Measurements from ENCODE around the gene DNMBP. TPM values are rescaled to one million over a fixed set of nuclear protein-coding genes. Genes with fewer than 3 reads are reported as not detected.

The DNMBP gene
- total and polyA plus RNA-seq, 2 donors (not counting 3 experiments of a cell fraction or from before 2014, with no cell fraction given) = 32.0 to 53.4 TPM

DNA sequence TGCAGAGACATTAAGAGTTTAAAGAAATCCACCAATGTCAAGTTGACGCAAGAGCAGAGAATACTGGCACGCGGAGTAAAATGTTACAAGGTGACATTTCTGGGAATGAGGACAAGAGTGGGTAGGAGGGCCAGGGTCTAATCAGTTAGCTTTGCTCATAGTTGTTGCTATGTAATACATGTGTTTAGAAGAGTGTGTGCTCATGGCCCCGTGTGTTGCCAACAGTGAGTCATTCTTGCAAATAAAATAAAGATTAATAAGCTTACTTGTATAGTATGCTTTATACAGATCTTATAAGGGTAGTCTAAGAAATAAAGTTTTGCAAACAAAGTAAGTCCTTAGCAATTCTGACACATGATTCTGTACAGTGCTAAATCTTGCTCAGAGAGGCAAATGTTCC, 64.5 kb downstream of the DNMBP start:
- FAIRE-seq = no peak

DNA sequence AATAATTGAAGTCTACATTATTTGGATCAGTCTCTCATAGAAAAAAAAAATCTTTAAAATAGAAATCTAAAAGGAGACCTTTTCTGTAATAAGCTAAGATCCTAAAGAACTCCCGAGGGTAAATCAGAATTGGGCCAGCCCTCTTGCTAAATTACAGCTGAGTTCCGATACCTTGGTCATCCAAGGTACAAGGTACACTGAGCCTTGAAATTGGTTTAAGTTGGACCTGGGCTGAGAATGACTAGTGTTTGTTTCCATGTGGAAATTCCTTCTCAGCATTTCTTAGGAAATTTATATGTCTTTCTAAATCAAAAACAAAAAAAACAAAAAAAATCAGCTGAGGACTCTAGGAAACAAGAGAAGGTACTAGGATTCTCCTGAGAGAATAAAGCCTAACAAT, 64.9 kb downstream of the DNMBP start:
- intact Hi-C loops (cut with micrococcal nuclease) = no loop called here

More for the DNA sequence above, 64.5 kb downstream of the DNMBP start:
- H3K36me3 ChIP-seq (ENCODE audit: control insufficient read depth in 2 of 2, extremely low read depth in 1 of 2, insufficient read depth in 2 of 2, low read length in 2 of 2) = peaks cover 2 to 5% of the 10 kb centered on the region in 2 experiments
- ChIA-PET POLR2A (no interaction called here), CTCF (interaction anchor here (1.0 to 2.7 kb wide), 9 partner anchors 8 to 100 kb away, joined by 3 to 10 read pairs (median 3); partner anchors contain the start of gene DNMBP)
- H2AFZ ChIP-seq (ENCODE audit: low read depth, low read length) = no peak overlapping the region
- H3K27ac ChIP-seq (ENCODE audit: insufficient read depth, low read depth, low read length) = peak overlapping the region; percentile 69
- H3K4me3 ChIP-seq (replicated peaks in 1 of 3; ENCODE audit: insufficient read depth in 1 of 3, low read depth in 1 of 3, low read length in 3 of 3) = no peak overlapping the region
- peaks cover 65% of the 10 kb centered on the region for H3K4me1 ChIP-seq (ENCODE audit: control insufficient read depth, extremely low read depth, insufficient read depth, low read length)
- peak overlapping the region; percentile 29 for H3K9ac ChIP-seq (replicated peaks; ENCODE audit: extremely low read depth, insufficient read depth, low read length)
- no TSS peak for BruUV-seq (replicated peaks)
- H3K9me1 ChIP-seq (replicated peaks; ENCODE audit: control insufficient read depth, extremely low read depth, insufficient read depth, low read length) = no peaks in the 10 kb centered on the region
- H4K20me1 ChIP-seq (replicated peaks; ENCODE audit: control insufficient read depth, extremely low read depth, insufficient read depth, low read length) = no peaks in the 10 kb centered on the region
- intact Hi-C loops (cut with micrococcal nuclease) = no loop called here
- no peaks in the 10 kb centered on the region for H3K9me3 ChIP-seq (replicated peaks; ENCODE audit: control insufficient read depth, insufficient read depth, low read length)
- peaks cover 96% of the 10 kb centered on the region for H3K79me2 ChIP-seq (ENCODE audit: control insufficient read depth, insufficient read depth, low read length)
- TF ChIP-seq JUN (IDR thresholded peaks at IDR 0.05; ENCODE audit: borderline replicate concordance, insufficient read depth, insufficient read length, low read depth) (peak; percentile 62), GATA2 (IDR thresholded peaks at IDR 0.05; ENCODE audit: insufficient read depth, insufficient read length, low read depth, low read length) (no peak), FOS (IDR thresholded peaks at IDR 0.05; ENCODE audit: borderline replicate concordance, insufficient read depth, low read length) (peak; percentile 63), EZH2 (IDR thresholded peaks at IDR 0.05; ENCODE audit: borderline replicate concordance, low read depth, low read length, severe bottlenecking) (no peak), POLR2AphosphoS5 (IDR thresholded peaks at IDR 0.05; ENCODE audit: insufficient read depth, low read depth, low read length) (peak; percentile 30)
- no peaks in the 10 kb centered on the region for H3K27me3 ChIP-seq (ENCODE audit: control insufficient read depth in 2 of 2, insufficient read depth in 2 of 2, low read length in 2 of 2)
- dilution Hi-C loops (cut with MboI; ENCODE audit: extremely low pct_ligation_motif_present, low sequenced_read_pairs) = no loop called here
- DNase-seq (ENCODE audit: low read depth, low spot score) = peak; percentile 88
- peak overlapping the region; percentile 10 for H3K4me2 ChIP-seq (ENCODE audit: insufficient read depth, low read length)

More for the DNA sequence above, 64.9 kb downstream of the DNMBP start:
- BruUV-seq (replicated peaks) = no TSS peak
- FAIRE-seq (no peak), DNase-seq (ENCODE audit: low read depth, low spot score) (no peak)
- no peaks in the 10 kb centered on the region for H3K9me3 ChIP-seq (replicated peaks; ENCODE audit: control insufficient read depth, insufficient read depth, low read length)
- no peak for TF ChIP-seq EZH2 (IDR thresholded peaks at IDR 0.05; ENCODE audit: borderline replicate concordance, low read depth, low read length, severe bottlenecking)
- TF ChIP-seq, protein P1, sequence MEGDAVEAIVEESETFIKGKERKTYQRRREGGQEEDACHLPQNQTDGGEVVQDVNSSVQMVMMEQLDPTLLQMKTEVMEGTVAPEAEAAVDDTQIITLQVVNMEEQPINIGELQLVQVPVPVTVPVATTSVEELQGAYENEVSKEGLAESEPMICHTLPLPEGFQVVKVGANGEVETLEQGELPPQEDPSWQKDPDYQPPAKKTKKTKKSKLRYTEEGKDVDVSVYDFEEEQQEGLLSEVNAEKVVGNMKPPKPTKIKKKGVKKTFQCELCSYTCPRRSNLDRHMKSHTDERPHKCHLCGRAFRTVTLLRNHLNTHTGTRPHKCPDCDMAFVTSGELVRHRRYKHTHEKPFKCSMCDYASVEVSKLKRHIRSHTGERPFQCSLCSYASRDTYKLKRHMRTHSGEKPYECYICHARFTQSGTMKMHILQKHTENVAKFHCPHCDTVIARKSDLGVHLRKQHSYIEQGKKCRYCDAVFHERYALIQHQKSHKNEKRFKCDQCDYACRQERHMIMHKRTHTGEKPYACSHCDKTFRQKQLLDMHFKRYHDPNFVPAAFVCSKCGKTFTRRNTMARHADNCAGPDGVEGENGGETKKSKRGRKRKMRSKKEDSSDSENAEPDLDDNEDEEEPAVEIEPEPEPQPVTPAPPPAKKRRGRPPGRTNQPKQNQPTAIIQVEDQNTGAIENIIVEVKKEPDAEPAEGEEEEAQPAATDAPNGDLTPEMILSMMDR (IDR thresholded peaks at IDR 0.05; ENCODE audit: extremely low read depth in 1 of 2, insufficient read depth in 1 of 2, low read depth in 1 of 2, low read length in 2 of 2) = no peak
- TF ChIP-seq GATA2 (IDR thresholded peaks at IDR 0.05; ENCODE audit: insufficient read depth, insufficient read length, low read depth, low read length) = no peak
- TF ChIP-seq, protein P2, sequence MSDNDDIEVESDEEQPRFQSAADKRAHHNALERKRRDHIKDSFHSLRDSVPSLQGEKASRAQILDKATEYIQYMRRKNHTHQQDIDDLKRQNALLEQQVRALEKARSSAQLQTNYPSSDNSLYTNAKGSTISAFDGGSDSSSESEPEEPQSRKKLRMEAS (IDR thresholded peaks at IDR 0.05; ENCODE audit: insufficient read depth, insufficient read length) = no peak
- TF ChIP-seq FOS (IDR thresholded peaks at IDR 0.05; ENCODE audit: borderline replicate concordance, insufficient read depth, low read length) = no peak
- no peak for TF ChIP-seq POLR2A (IDR thresholded peaks at IDR 0.05; ENCODE audit: low read depth, low read length)
- no peak for TF ChIP-seq MYC (IDR thresholded peaks at IDR 0.05; ENCODE audit: low read depth, low read length)
- CTCF ChIA-PET = interaction anchor here (1.0 to 2.7 kb wide), 8 partner anchors 8 to 101 kb away, joined by 3 to 10 read pairs (median 3); partner anchors contain the start of gene DNMBP
- POLR2A ChIA-PET = no interaction called here
- dilution Hi-C loops (cut with MboI; ENCODE audit: extremely low pct_ligation_motif_present, low sequenced_read_pairs) = no loop called here
- peak overlapping the region; percentile 69 for H3K27ac ChIP-seq (ENCODE audit: insufficient read depth, low read depth, low read length)
- H3K4me3 ChIP-seq (replicated peaks in 1 of 3; ENCODE audit: insufficient read depth in 1 of 3, low read depth in 1 of 3, low read length in 3 of 3) = no peak overlapping the region
- H3K9me1 ChIP-seq (replicated peaks; ENCODE audit: control insufficient read depth, extremely low read depth, insufficient read depth, low read length) = no peaks in the 10 kb centered on the region
- H3K4me1 ChIP-seq (ENCODE audit: control insufficient read depth, extremely low read depth, insufficient read depth, low read length) = peaks cover 65% of the 10 kb centered on the region
- H2AFZ ChIP-seq (ENCODE audit: low read depth, low read length) = no peak overlapping the region
- H3K79me2 ChIP-seq (ENCODE audit: control insufficient read depth, insufficient read depth, low read length) = peaks cover 96% of the 10 kb centered on the region
- no peaks in the 10 kb centered on the region for H3K27me3 ChIP-seq (ENCODE audit: control insufficient read depth in 2 of 2, insufficient read depth in 2 of 2, low read length in 2 of 2)
- peak overlapping the region; percentile 22 for H3K9ac ChIP-seq (replicated peaks; ENCODE audit: extremely low read depth, insufficient read depth, low read length)
- H3K4me2 ChIP-seq (ENCODE audit: insufficient read depth, low read length) = peak overlapping the region; percentile 62
- H4K20me1 ChIP-seq (replicated peaks; ENCODE audit: control insufficient read depth, extremely low read depth, insufficient read depth, low read length) = no peaks in the 10 kb centered on the region
- H3K36me3 ChIP-seq (ENCODE audit: control insufficient read depth in 2 of 2, extremely low read depth in 1 of 2, insufficient read depth in 2 of 2, low read length in 2 of 2) = peaks cover 3 to 5% of the 10 kb centered on the region in 2 experiments

Measured in endothelial cell of umbilical vein (primary cell).